Keratinocyte (primary cell): Measurements from ENCODE around the gene ZNF570.

Source experiments
- EZH2 ChIP-seq: IDR thresholded peaks from one replicate; pipeline ENCODE4 v1.6.1; 2012; ENCODE audit warnings: inconsistent platforms, mild to moderate bottlenecking, low read length, moderate library complexity
- TF ChIP-seq, protein P1 (sequence below), 3 experiments: IDR thresholded peaks in 1 of 3; conservative IDR thresholded peaks in 1 of 3; optimal IDR thresholded peaks in 1 of 3; 2 replicates in 2 of 3; 3 replicates in 1 of 3; pipeline versions ENCODE3 to v1.5.1; 2011; ENCODE audit warnings: low read length in 3 of 3, mild to moderate bottlenecking in 3 of 3, moderate library complexity in 2 of 3, control low read depth in 1 of 3, inconsistent platforms in 1 of 3; ENCODE audit not compliant: insufficient read depth in 2 of 3; ENCODE audit errors: extremely low read depth in 1 of 3

DNA sequence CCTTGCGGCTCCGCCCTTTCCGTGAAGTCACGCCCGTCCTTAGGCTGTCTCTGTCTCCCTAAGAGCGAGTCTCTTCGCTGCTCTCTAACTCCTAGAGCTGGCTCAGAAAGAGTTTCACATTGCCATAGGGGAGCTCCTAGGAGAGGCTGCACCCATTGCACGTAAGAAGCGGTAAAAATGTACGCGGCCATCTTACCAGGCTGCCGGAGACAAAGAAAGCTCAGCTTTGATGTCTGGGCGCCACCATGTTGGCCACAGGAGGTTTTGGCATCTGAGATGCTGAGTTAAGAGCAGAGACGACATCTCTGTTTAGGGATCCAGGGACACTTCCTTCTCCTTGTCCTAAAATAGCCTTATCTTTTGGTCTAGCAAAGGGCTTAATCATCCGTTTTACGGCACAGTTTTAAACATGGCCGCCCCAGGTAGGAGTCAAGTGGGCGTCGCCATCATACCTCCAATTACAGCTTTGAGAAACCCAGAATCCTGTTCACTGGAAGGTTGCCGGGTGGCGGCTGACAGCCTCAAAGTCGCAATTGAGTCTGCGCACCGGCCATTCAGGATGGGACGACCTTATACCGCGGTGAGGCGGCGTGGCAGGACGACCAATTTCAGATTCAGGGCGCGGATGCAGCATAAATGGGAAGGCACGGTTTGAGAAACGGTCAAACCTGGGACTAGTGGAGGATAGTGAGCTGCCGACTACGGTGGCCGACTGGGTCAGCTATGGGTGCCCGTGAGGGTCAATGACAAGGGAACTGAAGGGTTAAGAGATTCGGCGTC, 37.4 kb downstream of the ZNF570 start, which contains the start of gene ZNF793:
- TF ChIP-seq, protein P1, sequence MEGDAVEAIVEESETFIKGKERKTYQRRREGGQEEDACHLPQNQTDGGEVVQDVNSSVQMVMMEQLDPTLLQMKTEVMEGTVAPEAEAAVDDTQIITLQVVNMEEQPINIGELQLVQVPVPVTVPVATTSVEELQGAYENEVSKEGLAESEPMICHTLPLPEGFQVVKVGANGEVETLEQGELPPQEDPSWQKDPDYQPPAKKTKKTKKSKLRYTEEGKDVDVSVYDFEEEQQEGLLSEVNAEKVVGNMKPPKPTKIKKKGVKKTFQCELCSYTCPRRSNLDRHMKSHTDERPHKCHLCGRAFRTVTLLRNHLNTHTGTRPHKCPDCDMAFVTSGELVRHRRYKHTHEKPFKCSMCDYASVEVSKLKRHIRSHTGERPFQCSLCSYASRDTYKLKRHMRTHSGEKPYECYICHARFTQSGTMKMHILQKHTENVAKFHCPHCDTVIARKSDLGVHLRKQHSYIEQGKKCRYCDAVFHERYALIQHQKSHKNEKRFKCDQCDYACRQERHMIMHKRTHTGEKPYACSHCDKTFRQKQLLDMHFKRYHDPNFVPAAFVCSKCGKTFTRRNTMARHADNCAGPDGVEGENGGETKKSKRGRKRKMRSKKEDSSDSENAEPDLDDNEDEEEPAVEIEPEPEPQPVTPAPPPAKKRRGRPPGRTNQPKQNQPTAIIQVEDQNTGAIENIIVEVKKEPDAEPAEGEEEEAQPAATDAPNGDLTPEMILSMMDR (optimal IDR thresholded peaks at IDR 0.05 in 1 of 3, IDR thresholded peaks at IDR 0.05 in 1 of 3, conservative IDR thresholded peaks at IDR 0.05 in 1 of 3; ENCODE audit: extremely low read depth in 1 of 3, insufficient read depth in 2 of 3, low read length in 3 of 3): no peak
- no peak for TF ChIP-seq EZH2
